SU-DHL-6 (cell line): ENCODE results near the gene QSOX2.

Experiments used
- EZH2phosphoT487 ChIP-seq: fragments of 200-600 bp; sonication (generic), shearing (Covaris generic); conservative IDR thresholded peaks from 2 replicates; pipeline ENCODE4 v1.6.1; 2018; ENCODE audit warnings: mild to moderate bottlenecking, antibody characterized with exemption, low read length, moderate library complexity, mixed read lengths
- TF ChIP-seq, protein P1 (sequence below): fragments of 200-600 bp; sonication (generic); IDR thresholded peaks from one replicate; pipeline ENCODE4 v1.5.1; 2017; ENCODE audit warnings: antibody characterized with exemption, mild to moderate bottlenecking, low read length, moderate library complexity; ENCODE audit not compliant: insufficient read depth, poor library complexity, severe bottlenecking

DNA sequence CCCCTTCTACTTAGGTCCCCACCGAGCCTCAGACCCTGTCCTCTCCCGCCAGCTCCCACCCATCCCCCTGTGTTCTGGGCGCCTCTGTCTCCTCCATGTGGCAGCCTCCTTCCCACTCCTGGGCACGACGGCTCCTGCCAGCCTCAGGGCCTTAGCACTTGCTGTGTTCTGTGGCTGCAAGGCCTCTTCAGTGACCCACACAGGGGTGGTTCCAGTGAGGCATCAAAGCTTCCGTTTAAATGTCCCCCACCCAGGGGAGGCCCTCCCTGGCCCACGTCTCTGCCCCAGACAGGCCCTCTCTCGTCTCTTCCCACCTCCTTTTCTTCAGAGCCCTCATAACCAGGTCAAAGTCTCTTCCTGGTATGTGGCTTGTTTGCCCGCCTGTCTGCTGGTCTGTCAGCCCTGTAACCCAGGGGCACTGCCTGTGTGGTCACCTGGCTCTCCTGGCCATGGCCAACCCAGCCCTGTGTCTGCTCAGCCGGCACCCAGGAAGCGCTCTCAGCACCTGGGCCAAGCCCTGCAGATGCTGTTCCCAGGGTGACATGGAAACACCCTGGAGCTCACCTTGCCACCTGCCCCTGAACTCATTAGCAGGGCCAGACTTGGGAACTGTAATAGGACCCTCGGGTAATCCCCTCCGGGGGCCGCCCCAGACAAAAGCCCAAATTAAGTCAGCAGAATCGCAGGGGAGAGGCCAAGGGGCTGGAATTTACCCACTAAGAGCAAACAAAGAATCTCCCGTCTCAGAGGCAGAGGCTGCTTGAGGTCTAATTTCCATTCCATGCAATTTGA is 74.4 kb downstream of the QSOX2 start:
- TF ChIP-seq, protein P1, sequence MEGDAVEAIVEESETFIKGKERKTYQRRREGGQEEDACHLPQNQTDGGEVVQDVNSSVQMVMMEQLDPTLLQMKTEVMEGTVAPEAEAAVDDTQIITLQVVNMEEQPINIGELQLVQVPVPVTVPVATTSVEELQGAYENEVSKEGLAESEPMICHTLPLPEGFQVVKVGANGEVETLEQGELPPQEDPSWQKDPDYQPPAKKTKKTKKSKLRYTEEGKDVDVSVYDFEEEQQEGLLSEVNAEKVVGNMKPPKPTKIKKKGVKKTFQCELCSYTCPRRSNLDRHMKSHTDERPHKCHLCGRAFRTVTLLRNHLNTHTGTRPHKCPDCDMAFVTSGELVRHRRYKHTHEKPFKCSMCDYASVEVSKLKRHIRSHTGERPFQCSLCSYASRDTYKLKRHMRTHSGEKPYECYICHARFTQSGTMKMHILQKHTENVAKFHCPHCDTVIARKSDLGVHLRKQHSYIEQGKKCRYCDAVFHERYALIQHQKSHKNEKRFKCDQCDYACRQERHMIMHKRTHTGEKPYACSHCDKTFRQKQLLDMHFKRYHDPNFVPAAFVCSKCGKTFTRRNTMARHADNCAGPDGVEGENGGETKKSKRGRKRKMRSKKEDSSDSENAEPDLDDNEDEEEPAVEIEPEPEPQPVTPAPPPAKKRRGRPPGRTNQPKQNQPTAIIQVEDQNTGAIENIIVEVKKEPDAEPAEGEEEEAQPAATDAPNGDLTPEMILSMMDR, result no peak
- no peak for TF ChIP-seq EZH2phosphoT487
